ENCODE measurements around the gene LKAAEAR1. TPM values are rescaled to one million over a fixed set of nuclear protein-coding genes. Genes with fewer than 3 reads are reported as not detected.
A peak's percentile ranks its signal among the peaks of the same experiment; 100 is the strongest.

LKAAEAR1 gene
- total RNA-seq, 1 donor from 2014 or later, result not detected

DNA sequence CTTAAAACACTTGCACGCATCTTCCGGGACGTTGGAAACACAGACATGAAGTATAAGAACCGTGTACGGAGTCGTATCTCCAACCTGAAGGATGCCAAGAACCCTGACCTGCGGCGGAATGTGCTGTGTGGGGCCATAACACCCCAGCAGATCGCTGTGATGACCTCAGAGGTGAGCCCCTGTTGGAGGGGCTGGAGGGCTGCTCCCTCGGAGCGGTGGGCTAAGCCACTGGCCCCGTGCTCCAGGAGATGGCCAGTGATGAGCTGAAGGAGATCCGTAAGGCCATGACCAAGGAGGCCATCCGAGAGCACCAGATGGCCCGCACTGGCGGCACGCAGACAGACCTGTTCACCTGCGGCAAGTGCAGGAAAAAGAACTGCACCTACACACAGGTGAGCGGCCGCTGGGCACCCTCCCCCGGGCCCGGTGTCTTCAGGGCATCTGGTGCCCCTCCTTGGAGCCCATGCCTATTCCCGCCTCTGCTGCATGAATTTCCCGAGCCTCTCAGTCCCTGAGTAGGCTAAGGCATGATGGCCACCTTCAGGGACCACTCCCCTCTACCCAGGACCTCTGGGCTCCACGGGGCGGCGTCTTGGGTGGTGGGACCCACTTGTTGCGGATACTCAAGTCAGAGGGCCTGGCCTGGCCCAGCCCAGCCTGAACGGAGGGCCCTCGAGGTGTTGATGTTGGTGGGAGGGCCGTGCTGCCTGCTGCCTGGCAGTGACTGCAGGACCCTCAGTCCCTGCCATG is 13.8 kb downstream of the LKAAEAR1 start:
- DNase-seq (ENCODE audit: low spot score), result no peak
- intact Hi-C loops (cut with DNase I), result no loop called here

DNA sequence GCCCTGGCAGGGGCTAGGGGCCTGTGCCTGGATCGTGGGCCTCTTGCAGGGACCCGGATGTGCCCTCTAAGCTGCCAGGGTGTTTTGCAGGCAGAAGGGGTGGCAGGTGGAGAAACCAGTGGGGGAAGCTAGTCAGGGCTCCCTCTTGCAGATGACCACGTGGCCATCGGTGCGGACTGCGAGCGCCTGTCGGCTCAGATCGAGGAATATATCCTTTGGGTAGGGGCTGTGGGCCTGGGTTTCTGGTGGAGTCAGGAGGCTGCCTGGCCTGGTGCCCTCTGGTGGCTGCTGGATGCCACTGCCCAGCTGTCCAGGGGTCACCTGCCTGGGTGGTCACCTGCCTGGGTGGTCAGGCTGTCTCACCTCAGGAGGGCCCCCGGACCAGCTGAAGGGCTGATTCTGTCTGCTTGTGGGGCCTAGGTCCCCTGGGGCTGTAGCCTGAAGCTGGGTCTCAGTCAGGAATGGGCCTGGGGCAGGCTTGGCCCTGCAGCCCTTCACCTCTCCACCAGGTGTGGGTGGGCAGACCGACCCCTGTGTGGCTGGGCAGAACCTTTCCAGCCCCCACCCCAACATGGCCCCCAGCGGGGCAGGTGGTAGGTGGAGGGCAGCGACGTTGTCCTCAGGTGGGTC is 14.5 kb downstream of the LKAAEAR1 start:
- no peak for DNase-seq (ENCODE audit: low spot score)
- intact Hi-C loops (cut with DNase I), result loop anchor here (10.0 kb wide), 1 partner anchor 545 kb away; the partner anchor contains the start of gene PPDPF

DNA sequence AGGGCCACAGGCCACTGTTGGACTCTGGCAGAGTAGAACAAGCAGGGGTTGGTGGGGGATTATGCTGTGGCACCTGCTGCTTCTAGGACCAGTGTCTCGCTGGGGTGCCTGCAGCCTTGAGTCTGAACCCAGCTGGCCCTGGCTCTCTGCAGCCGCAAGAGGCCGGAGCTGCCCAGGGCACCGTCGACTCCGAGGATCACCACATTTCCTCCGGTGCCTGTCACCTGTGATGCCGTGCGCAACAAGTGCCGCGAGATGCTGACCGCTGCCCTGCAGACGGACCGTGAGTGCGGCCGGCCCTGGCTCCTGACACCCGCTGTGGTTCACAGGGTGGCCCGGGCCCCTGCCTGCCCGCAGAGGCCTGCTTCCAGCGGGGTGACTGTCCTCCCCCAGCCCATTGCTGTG is 15.0 kb downstream of the LKAAEAR1 start:
- DNase-seq (ENCODE audit: low spot score), result no peak
- intact Hi-C loops (cut with DNase I), result loop anchor here (10.0 kb wide), 1 partner anchor 544 kb away; the partner anchor contains the start of gene PPDPF

DNA sequence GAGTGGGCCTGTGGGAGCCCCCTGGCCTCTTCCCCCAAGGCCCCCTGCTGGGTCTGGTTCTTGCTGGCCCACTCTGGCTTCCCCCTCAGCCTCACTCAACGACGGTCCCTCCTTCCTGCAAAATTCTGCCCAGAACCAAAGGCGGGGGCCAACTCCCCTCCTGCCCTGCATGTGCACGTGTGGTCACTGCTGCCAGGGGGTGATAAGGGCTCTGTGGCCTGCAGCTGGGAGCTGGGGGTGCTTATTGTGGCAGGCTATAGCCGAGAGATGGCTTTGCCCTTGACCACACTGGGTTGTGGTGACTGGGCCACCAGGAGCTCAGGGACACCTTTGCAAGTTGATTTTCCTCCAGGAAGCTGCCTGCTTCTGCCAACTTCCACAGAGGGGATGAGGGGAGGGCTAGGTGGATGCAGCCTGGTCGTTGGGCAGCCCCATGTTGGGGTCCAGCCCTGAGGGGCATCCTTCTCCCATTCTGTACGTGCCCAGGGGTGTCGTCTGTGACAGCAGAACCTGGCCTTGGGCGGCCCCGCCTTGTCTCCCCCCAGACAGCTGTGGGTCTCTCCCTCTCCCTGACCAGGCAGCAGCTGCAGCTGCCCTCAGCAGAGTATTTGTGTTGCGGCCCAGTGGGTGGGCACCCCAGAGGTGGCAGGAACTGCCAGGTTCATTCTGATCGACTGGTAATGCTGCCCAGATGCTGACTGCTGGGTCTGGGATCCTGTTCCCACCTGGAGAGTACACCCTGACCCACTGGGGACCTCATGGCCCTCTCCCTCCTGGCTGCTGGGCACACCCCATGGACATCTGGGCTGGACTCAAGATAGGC is 15.6 kb downstream of the LKAAEAR1 start:
- DNase-seq (ENCODE audit: low spot score), result no peak
- intact Hi-C loops (cut with DNase I), result loop anchor here (10.0 kb wide), 1 partner anchor 544 kb away; the partner anchor contains the start of gene PPDPF

DNA sequence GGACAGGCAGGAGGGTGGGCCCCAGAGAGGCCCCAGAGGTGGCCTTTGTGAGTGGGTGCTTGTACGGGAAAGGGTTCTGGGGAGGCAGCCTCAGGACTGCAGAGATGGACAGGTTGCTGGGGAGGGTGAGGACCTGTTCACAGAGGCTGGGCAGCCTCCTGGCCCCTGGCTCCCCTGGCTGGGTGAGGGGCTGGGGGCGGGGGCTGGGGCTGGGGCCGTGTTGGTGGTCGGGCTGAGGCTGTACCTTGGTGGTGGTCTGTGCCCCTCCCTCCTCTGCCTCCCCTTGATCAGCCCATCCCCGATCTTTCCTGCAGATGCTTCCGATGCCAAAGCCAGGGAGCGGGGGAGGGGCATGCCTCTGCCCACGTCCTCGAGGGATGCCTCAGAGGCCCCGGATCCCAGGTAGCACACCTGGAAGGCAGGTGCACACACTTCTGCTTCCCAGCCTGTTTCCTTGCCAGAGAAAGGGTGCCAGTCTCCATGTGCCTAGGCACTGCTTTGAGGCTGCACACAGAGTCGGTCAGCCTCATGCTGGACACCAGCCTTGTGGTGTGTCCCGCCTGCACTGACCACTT is 16.4 kb downstream of the LKAAEAR1 start:
- intact Hi-C loops (cut with DNase I), result loop anchor here (10.0 kb wide), 1 partner anchor 543 kb away; the partner anchor contains the start of gene PPDPF
- DNase-seq (ENCODE audit: low spot score), result no peak

DNA sequence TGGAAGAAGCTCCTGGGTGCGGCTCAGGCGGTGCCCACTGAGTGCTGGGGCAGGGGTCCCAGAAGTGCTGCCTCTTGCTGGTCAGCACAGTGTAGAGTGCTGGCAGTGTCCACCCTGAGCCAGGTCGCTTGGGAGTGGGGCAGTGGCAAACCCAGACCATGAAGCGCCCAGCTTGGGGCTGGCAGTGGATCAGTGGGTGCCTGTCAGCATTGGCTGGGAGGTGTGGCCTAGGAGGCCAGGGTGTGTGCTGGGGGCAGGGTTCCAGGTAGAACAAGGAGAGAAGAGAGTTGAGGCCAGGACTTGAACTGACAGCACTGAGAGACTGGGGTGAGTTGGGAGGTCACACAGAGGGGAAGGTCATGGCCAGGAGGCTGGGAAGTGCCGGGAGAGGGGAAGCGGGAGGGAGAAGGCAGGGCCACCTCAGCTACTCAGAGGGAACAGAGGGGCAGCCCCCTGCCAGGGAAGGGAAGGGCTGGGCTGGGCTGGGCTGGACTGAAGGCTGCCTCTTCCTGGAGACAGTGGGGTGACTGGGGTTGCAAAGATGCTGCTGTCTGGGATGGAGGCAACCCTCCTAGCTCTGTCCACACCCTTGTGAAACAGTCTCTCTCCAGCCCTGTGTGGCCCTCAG is 17.1 kb downstream of the LKAAEAR1 start:
- intact Hi-C loops (cut with DNase I), result loop anchor here (10.0 kb wide), 1 partner anchor 542 kb away; the partner anchor contains the start of gene PPDPF
- no peak for DNase-seq (ENCODE audit: low spot score)

DNA sequence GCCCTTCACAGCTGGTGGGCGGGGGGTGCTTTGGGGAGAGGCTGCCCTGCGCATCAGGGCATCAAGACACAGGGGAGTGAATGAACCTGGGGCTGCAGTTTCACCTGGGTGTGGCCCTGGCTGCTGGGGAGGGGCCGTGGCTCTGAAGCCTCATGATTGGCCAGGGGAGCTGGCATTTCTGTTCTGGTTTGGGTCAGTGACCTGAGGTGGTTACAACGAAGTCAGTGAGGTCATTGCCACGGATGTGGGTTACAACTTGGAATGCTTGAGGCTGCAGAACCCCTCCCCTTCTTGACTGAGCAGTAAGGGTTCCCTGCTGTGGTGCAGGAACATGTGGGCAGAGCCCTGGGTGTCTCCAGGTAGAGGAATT is 18.2 kb downstream of the LKAAEAR1 start:
- intact Hi-C loops (cut with DNase I), result loop anchor here (10.0 kb wide), 1 partner anchor 541 kb away; the partner anchor contains the start of gene PPDPF
- no peak for DNase-seq (ENCODE audit: low spot score)

DNA sequence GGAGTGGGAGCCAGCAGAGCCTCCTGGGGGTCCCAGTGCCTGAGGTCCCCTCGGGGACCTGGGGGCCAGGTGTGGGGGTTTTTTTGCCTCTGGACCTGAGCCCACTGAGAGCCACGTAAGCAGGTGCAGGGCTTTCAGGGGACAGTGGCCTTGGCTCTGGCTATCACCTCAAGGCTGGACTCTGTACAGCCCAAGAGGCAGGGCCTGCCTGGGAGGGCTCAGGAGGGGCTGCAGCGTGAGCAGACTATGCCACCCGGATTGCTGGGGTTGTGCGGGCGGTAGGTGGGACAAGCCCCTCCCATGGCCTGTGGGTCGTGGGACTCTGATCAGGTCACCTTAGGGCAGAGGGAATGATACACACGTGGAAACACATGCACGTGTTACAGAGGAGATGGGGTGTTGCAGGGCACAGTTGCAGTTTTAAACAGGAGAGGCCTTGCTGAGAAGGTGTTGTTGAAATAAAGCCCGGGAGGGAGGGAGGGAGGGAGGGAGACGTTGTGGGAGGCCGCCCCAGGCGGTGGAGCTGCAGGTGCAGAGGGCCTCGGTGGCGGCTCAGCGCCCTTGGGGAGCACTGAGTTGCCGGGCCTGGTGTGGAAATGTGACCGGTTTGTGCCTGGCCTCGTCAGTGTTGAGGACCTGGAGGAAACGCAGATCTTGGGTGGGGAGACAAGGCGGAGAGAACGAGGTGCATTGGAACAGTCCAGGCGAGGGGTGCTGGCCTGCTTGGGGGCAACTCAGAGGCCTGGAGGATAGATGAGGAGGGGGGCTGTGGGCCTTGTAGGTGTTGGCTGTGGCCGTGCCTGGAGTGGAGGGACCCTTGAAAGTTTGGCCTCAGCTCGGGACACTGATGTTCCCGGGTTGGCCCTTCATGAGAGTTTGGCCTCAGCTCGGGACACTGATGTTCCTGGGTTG is 18.9 kb downstream of the LKAAEAR1 start:
- intact Hi-C loops (cut with DNase I), result loop anchor here (10.0 kb wide), 1 partner anchor 541 kb away; the partner anchor contains the start of gene PPDPF
- no peak for DNase-seq (ENCODE audit: low spot score)

DNA sequence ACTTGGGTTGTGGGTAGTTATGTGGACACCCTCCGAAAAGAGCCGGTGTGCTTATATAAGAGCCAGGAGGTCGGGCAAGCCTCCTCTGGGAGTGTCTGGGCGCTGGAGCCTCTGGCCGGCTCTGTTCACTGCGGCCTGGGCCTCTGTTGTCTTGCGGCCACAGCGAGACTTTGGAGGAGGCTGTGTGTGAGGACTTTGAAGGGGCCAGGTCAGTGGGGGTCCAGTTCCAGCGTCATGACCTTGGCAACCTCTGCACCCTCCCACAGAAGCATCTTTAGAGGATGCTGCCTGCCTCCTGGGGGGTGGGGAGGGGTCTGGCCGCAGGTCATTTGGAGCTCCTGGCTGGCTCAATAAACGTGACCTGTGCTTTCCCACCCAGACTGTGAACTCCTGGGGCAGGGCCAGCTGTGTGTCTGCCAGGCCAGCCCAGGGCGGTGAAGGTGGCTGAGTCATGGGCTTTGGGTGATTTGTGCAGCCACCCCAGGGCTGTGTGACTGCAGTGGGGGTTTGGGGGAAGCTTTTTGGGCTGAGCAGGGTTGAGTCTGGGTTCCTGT is 20.0 kb downstream of the LKAAEAR1 start:
- DNase-seq (ENCODE audit: low spot score), result no peak
- intact Hi-C loops (cut with DNase I), result loop anchor here (10.0 kb wide), 1 partner anchor 539 kb away; the partner anchor contains the start of gene PPDPF

DNA sequence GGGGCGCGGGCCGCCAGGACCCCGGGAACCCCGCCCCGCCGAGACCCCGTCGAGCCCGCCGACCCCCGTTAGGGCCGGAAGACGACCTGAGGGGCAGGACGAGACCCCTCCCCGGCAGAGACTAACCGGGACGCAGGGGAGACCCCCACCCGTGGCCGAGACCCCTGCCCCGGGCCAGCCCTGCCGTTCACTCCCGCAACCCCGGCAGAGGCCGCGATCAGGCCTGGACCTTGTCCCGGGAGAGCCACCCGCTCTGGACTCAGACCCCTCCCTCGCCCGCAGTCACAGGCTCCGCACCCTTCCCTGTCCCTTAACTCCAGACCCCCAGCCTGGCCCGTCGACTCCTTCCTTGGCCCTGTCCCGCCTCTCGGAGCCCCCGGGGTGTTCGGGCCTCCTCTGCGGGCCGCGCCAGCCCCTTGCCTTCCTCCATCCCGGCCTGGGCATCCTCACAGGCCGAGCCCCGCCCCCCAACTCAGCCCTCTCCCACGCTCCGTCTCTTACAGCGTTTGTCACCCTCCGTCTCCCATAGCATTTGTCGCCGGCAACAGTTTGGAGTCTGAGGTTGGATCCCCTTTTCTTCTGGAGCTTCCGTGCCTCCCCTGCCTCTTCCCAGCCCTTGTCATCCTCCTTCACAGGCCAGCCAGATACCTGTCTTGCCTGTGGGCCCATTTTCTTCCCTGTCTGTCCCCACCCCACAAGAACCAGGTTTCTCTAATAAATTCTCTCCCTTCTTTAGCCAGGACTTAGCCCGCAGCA is 20.6 kb downstream of the LKAAEAR1 start:
- intact Hi-C loops (cut with DNase I), result loop anchor here (2.0 to 10.0 kb wide), 3 partner anchors 83 to 539 kb away; partner anchors contain the start of genes PPDPF, PRPF6 and UCKL1
- DNase-seq (ENCODE audit: low spot score), result no peak

DNA sequence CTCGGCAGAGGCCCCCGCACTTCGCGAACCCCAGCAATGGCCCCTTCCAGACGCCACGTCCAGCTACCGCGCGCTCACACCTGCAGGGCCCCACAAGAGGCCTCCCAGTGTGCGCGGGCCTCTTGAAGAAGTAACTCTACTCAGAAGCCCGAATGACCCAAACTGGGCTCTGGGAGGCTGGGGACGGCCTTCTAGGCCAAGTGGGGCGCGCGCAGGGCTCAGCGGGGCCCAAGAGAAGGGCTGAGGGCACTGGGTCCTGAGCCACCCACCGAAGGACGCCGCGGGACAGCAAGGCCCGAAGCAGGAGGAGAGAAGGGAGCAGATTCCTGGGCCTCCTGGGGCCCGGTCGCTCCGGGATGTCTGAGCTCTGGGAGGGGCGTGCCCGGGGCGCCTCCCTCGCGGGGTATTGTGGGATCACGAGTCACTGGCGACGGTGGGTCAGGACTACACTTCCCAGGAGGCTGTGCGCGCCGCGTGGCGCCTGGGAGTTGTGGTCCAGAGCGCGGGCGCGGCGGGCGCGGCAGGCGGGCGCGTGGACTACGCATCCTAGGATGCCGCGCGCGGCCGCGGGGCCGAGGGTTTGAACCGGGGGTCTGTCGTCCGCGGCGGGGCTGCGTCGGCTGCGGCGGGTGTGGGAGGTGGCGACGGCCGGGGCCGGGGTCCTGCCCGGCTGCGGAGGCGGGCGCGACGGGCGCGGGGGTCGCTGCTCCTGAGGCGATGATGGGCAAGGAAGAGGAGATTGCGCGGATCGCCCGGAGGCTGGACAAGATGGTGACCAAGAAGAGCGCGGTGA is 21.4 kb downstream of the LKAAEAR1 start, which contains the start of gene TCEA2:
Gene TCEA2, plus strand, starts transcription at position 603 of the 793 bp plus-strand sequence. Its CDS starts 115 bp downstream, at position 718.
- peak; percentile 98 for DNase-seq (ENCODE audit: low spot score)
- intact Hi-C loops (cut with DNase I), result loop anchor here (2.0 to 10.0 kb wide), 3 partner anchors 82 to 538 kb away; partner anchors contain the start of genes PPDPF, PRPF6 and UCKL1

DNA sequence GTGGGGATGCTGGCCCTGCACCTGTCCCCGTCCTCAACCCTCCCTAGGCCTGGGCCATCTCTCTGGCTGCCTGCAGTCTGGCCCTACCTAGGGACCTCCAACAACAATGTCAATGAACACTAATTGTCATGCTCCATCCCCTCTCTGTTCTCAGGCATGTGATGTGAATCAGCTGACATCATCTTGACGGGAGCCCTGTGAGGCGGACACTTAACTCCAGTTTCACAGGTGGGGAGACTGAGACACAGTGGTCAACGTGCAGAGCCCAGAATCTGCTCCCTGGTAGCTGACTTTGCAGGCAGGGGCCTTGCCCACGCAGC is 22.0 kb downstream of the LKAAEAR1 start:
- no peak for DNase-seq (ENCODE audit: low spot score)
- intact Hi-C loops (cut with DNase I), result loop anchor here (2.0 to 10.0 kb wide), 3 partner anchors 81 to 537 kb away; partner anchors contain the start of genes PPDPF, PRPF6 and UCKL1

DNA sequence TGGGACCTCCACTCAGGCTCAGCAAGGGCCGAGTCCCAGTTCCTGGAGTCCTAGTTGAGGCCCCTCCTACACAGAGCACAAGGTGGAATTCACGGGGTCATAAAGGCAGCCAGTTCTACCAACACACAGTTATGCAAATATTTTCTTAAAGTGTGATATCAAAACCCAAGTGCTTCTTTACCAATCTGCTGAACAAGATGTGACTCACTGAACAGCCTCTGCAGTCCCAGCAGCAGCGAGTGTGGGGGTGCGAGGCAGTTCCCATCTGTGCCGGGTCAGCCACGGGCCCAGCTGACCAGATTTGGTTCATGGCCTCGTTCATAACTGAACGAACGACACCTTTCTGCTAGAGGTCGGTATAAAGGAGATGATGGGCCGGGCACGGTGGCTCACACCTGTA is 25.7 kb downstream of the LKAAEAR1 start:
- intact Hi-C loops (cut with DNase I), result no loop called here

DNA sequence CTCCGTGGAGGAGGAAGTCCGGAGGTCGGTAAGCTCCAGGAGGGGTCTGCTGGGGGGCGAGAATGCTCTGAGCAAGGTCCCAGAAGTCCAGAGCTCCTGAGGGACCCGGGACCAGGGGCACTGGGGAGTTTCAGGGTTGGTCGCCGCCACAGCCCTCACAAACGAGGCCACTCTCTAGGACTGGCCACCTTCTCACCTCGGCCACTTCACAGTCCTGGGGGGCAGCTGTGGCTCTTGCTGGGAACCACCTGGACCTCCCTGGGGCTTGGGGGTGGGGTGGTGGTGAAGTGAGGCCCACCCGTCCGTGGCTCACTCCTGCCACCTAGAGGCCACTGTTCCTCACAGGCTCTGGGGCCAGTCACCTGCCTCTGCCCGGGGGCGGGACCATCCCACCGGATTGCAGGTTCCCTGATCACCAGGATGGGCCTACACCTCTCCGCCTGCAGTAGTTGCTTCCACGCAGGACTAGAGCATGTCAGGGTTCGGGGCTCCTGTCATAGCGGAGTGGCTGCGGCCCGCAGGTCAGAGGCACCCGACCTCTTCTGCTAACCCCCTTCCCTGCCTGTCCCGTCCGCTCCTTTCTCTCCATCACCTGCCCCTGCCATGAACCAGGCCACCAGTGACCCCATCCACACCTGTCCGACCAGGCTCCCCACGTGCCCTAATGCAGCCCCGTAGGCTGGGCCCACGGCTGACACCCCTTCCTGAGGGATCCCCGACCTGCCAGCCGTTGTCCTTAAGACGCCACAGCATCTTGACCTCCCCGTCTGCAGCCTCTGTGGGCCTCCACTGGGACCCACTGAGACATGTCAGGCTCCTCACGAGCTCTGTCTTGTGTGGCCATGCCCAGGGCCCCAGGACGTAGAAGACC is 26.3 kb downstream of the LKAAEAR1 start:
- peak; percentile 90 for DNase-seq (ENCODE audit: low spot score)

More for the DNA sequence above, 25.7 kb downstream of the LKAAEAR1 start:
- DNase-seq (ENCODE audit: low spot score), result no peak

More for the DNA sequence above, 26.3 kb downstream of the LKAAEAR1 start:
- intact Hi-C loops (cut with DNase I), result no loop called here
